GM18867 (cell line): Measurements from ENCODE around the gene TMEM237.

Experiments
- ATAC-seq: cut with Tn5 transposase; IDR thresholded peaks from one replicate; pipeline ENCODE4 v1.9.1; 2021; ENCODE audit warnings: mild to moderate bottlenecking, moderate library complexity; ENCODE audit not compliant: unreplicated experiment

Gene TMEM237

GRCh38 chr2:201642579-201643215, 606 bp downstream of the TMEM237 start:
- ATAC-seq = peak; percentile 78

- ATAC-seq = peak; percentile 45
Measured at GRCh38 chr2:201642086-201642578, 1.2 kb downstream of the TMEM237 start.

- ATAC-seq = no peak
Measured at GRCh38 chr2:201639205-201639604, 4.1 kb downstream of the TMEM237 start.

GRCh38 chr2:201638326-201638725, 5.0 kb downstream of the TMEM237 start:
- ATAC-seq = no peak

GRCh38 chr2:201633661-201634249, 9.5 kb downstream of the TMEM237 start:
- no peak for ATAC-seq

GRCh38 chr2:201631041-201631440, 12.3 kb downstream of the TMEM237 start:
- ATAC-seq = no peak

GRCh38 chr2:201630577-201630976, 12.7 kb downstream of the TMEM237 start:
- no peak for ATAC-seq

- no peak for ATAC-seq
Measured at GRCh38 chr2:201628545-201628944, 14.8 kb downstream of the TMEM237 start.

- ATAC-seq = no peak
Measured at GRCh38 chr2:201622306-201622970, 20.9 kb downstream of the TMEM237 start.

GRCh38 chr2:201621293-201621999, 21.9 kb downstream of the TMEM237 start:
- no peak for ATAC-seq

- ATAC-seq = no peak
Measured at GRCh38 chr2:201618744-201619662, 24.3 kb downstream of the TMEM237 start.

- ATAC-seq = no peak
Measured at GRCh38 chr2:201608021-201608420, 35.3 kb downstream of the TMEM237 start.

- no peak for ATAC-seq
Measured at GRCh38 chr2:201607568-201607967, 35.7 kb downstream of the TMEM237 start.

- no peak for ATAC-seq
Measured at GRCh38 chr2:201600906-201601305, 42.4 kb downstream of the TMEM237 start.

GRCh38 chr2:201597397-201597796, 45.9 kb downstream of the TMEM237 start:
- ATAC-seq = no peak

GRCh38 chr2:201580486-201580885, 62.8 kb downstream of the TMEM237 start:
- no peak for ATAC-seq

- ATAC-seq = no peak
Measured at GRCh38 chr2:201579536-201579935, 63.8 kb downstream of the TMEM237 start.

GRCh38 chr2:201575971-201576370, 67.3 kb downstream of the TMEM237 start:
- no peak for ATAC-seq

GRCh38 chr2:201574766-201575165, 68.5 kb downstream of the TMEM237 start:
- ATAC-seq = no peak

GRCh38 chr2:201572846-201573508, 70.3 kb downstream of the TMEM237 start:
- ATAC-seq = no peak
